ENCODE measurements around the gene SEMA4G.

Gene SEMA4G

DNA sequence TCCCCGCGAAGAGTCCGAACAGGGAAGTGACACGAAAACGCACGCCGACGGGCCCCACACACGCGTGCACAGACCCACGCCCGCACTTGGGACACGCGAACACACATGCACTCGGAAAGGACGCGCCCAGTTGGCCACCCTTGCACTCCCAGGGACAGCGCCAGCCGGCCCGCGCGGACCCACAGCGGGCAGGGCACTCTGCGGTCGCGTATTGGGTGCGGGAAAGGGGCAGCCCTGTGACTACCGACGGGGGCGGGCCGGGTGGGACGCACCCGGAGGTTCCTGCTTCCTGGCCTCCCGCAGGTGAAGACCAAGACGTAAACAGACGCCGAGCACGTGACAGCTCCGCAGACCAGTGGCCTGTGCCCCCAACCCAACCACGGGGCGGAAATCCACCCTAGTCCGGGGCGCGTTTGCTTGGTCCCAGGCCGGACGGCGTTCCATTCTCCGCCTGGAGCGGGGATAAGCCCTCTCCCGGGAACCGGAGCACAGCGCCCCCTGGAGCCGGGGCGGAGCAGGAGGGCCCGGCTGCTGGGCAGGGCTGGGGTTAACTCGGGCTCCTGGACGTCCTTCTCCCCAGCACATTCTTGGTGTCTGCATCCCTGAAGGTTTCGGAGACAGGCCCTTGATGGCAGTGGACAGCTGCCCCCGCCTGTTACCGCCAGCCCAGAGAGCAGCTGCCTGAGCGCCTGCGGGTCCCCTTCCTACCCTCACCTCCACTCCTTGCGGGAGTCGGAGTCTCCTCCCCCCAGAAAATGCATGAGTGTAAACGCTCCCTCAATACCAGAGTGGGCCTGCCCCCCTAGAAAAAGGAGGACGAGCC is 28.3 kb downstream of the SEMA4G start:
- Histone ChIP-seq H3K27ac (ENCODE audit: low read length) (peak overlapping the region; percentile 67; the same call in 1 of the 2 replicates), H3K79me2 (ENCODE audit: low read length) (no peaks in the 10 kb centered on the region), H3K36me3 (replicated peaks; ENCODE audit: insufficient read depth, low read length) (no peaks in the 10 kb centered on the region), H3K9me3 (replicated peaks; ENCODE audit: insufficient read depth, low read length) (no peaks in the 10 kb centered on the region), H4K20me1 (ENCODE audit: insufficient read depth, low read length) (no peaks in the 10 kb centered on the region), H3K9ac (ENCODE audit: low read length) (peak overlapping the region; percentile 67), H3K4me1 (ENCODE audit: low read length) (peaks cover 13% of the 10 kb centered on the region), H3K27me3 (replicated peaks; ENCODE audit: insufficient read depth, low read length) (no peaks in the 10 kb centered on the region), H2AFZ (ENCODE audit: low read length) (peak overlapping the region; percentile 98), H3K4me2 (ENCODE audit: low read depth, low read length) (peak overlapping the region; percentile 100), H3F3A (ENCODE audit: insufficient read depth, low read length) (peaks cover 36% of the 10 kb centered on the region), H3K9me2 (replicated peaks; ENCODE audit: insufficient read depth, low read length) (no peaks in the 10 kb centered on the region), H3K4me3 (ENCODE audit: low read length) (peak overlapping the region; percentile 92)
- peak; percentile 68 for DNase-seq
- TF ChIP-seq, protein P1, sequence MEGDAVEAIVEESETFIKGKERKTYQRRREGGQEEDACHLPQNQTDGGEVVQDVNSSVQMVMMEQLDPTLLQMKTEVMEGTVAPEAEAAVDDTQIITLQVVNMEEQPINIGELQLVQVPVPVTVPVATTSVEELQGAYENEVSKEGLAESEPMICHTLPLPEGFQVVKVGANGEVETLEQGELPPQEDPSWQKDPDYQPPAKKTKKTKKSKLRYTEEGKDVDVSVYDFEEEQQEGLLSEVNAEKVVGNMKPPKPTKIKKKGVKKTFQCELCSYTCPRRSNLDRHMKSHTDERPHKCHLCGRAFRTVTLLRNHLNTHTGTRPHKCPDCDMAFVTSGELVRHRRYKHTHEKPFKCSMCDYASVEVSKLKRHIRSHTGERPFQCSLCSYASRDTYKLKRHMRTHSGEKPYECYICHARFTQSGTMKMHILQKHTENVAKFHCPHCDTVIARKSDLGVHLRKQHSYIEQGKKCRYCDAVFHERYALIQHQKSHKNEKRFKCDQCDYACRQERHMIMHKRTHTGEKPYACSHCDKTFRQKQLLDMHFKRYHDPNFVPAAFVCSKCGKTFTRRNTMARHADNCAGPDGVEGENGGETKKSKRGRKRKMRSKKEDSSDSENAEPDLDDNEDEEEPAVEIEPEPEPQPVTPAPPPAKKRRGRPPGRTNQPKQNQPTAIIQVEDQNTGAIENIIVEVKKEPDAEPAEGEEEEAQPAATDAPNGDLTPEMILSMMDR (IDR thresholded peaks at IDR 0.05; ENCODE audit: low read length) = peak; percentile 89
- TF ChIP-seq EZH2 (optimal IDR thresholded peaks at IDR 0.05; ENCODE audit: low read depth, low read length) = no peak
- no peak for TF ChIP-seq EZH2phosphoT487 (IDR thresholded peaks at IDR 0.05; ENCODE audit: low read length)

GRCh38 chr10:100998183-100998990 is 29.1 kb downstream of the SEMA4G start:
- Histone ChIP-seq H3K27me3 (replicated peaks; ENCODE audit: insufficient read depth, low read length) (no peaks in the 10 kb centered on the region), H3K4me2 (ENCODE audit: low read depth, low read length) (peak overlapping the region; percentile 100), H2AFZ (ENCODE audit: low read length) (peak overlapping the region; percentile 98), H3K9me2 (replicated peaks; ENCODE audit: insufficient read depth, low read length) (no peaks in the 10 kb centered on the region), H3K27ac (ENCODE audit: low read length) (peak overlapping the region; percentile 67; the same call in 1 of the 2 replicates), H3K4me3 (ENCODE audit: low read length) (peak overlapping the region; percentile 92), H3K9ac (ENCODE audit: low read length) (peak overlapping the region; percentile 67), H4K20me1 (ENCODE audit: insufficient read depth, low read length) (no peaks in the 10 kb centered on the region), H3K36me3 (replicated peaks; ENCODE audit: insufficient read depth, low read length) (no peaks in the 10 kb centered on the region), H3K9me3 (replicated peaks; ENCODE audit: insufficient read depth, low read length) (no peaks in the 10 kb centered on the region), H3K79me2 (ENCODE audit: low read length) (no peaks in the 10 kb centered on the region), H3F3A (ENCODE audit: insufficient read depth, low read length) (peaks cover 36% of the 10 kb centered on the region), H3K4me1 (ENCODE audit: low read length) (peaks cover 13% of the 10 kb centered on the region)
- DNase-seq = peak; percentile 82
- TF ChIP-seq EZH2phosphoT487 (IDR thresholded peaks at IDR 0.05; ENCODE audit: low read length) (no peak), EZH2 (optimal IDR thresholded peaks at IDR 0.05; ENCODE audit: low read depth, low read length) (no peak)
- TF ChIP-seq, protein P1 (IDR thresholded peaks at IDR 0.05; ENCODE audit: low read length) = no peak

DNA sequence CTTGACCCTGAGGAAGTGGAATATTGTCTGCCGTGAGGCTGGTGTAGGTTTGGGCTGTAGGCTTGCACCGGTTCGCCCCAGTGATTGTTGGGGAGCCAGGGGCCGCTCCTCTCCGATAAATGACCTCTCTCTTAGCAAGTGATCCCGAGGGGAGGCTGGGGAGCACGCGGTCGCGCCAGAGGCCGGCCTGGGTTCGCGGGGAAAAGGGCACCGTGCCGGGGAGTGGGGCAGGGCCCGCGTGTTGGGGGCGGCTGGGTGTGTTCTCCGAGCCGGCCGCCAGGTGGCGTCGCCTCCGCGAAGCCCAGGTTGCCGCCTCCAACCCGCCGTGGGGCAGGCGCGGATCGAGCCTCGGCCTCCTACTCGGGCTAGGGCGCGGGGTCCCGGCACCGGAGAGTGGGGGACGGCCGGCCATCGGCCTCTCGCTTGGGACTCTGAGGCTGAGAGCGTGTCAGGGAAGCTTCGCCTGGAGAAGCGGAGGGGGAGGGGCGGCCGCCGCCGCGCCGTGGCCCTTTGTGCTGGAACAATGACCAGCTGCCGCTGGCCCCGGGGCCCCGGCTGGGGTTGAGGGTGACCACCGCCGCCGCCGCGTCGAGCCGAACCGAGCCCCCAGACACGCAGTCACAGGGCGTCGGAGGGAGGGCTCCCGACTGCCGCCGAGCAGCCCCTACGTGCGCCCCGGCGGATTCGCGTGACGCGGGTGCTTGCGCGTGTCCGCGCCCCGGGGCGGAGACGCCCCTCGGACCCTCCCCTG is 29.9 kb downstream of the SEMA4G start:
- no peaks in the 10 kb centered on the region for H4K20me1 ChIP-seq (ENCODE audit: insufficient read depth, low read length)
- H3K4me3 ChIP-seq (ENCODE audit: low read length) = peak overlapping the region; percentile 92
- H3K9ac ChIP-seq (ENCODE audit: low read length) = peak overlapping the region; percentile 67
- TF ChIP-seq, protein P1 (IDR thresholded peaks at IDR 0.05; ENCODE audit: low read length) = peak; percentile 79
- no peak for TF ChIP-seq EZH2 (optimal IDR thresholded peaks at IDR 0.05; ENCODE audit: low read depth, low read length)
- no peak for TF ChIP-seq EZH2phosphoT487 (IDR thresholded peaks at IDR 0.05; ENCODE audit: low read length)
- H3K27me3 ChIP-seq (replicated peaks; ENCODE audit: insufficient read depth, low read length) = no peaks in the 10 kb centered on the region
- peak overlapping the region; percentile 98 for H2AFZ ChIP-seq (ENCODE audit: low read length)
- H3K79me2 ChIP-seq (ENCODE audit: low read length) = no peaks in the 10 kb centered on the region
- H3K9me3 ChIP-seq (replicated peaks; ENCODE audit: insufficient read depth, low read length) = no peaks in the 10 kb centered on the region
- H3K27ac ChIP-seq (ENCODE audit: low read length) = peak overlapping the region; percentile 67; the same call in 1 of the 2 replicates
- peaks cover 29% of the 10 kb centered on the region for H3F3A ChIP-seq (ENCODE audit: insufficient read depth, low read length)
- H3K9me2 ChIP-seq (replicated peaks; ENCODE audit: insufficient read depth, low read length) = no peaks in the 10 kb centered on the region
- H3K4me1 ChIP-seq (ENCODE audit: low read length) = peaks cover 13% of the 10 kb centered on the region
- peak overlapping the region; percentile 100 for H3K4me2 ChIP-seq (ENCODE audit: low read depth, low read length)
- DNase-seq = peak; percentile 69
- H3K36me3 ChIP-seq (replicated peaks; ENCODE audit: insufficient read depth, low read length) = no peaks in the 10 kb centered on the region
